Esophagus muscularis mucosa (tissue), 3 donors: ENCODE measurements around the gene NTSR1.

Source experiments
- CTCF ChIP-seq, 3 experiments: fragments of 200-600 bp in 2 of 3; fragments of 450-650 bp in 1 of 3; sonication (generic) in 2 of 3; IDR thresholded peaks; one replicate each; pipeline ENCODE4 v1.5.1; 2017 to 2019; ENCODE audit warnings: antibody characterized with exemption in 3 of 3, mild to moderate bottlenecking in 2 of 3, moderate library complexity in 1 of 3
- POLR2A ChIP-seq: fragments of 450-650 bp; IDR thresholded peaks from one replicate; pipeline ENCODE4 v1.6.1; 2017; ENCODE audit warnings: antibody characterized with exemption, moderate library complexity, mild to moderate bottlenecking, low read depth

GRCh38 chr20:62811320-62811719 is 102.7 kb downstream of the NTSR1 start:
- TF ChIP-seq CTCF (IDR thresholded peaks at IDR 0.05) (no peak), POLR2A (no peak)
